Measurements from ENCODE around the gene TEK. TPM values are rescaled to one million over a fixed set of nuclear protein-coding genes. Genes with fewer than 3 reads are reported as not detected.

The TEK gene
- total and polyA plus RNA-seq, 10 of the 15 experiments (the other 5 are each of a cell fraction or from before 2014, with no cell fraction given) = not detected

- no peak for TF ChIP-seq E2F8 (IDR thresholded peaks at IDR 0.05; ENCODE audit: low read depth, partially characterized antibody)
- TF ChIP-seq SIN3A (IDR thresholded peaks at IDR 0.05; ENCODE audit: low read depth, low read length) = no peak
- TF ChIP-seq JUNB (IDR thresholded peaks at IDR 0.05) = no peak
- TF ChIP-seq MLLT1 (IDR thresholded peaks at IDR 0.05) = no peak
- TF ChIP-seq NFIC (IDR thresholded peaks at IDR 0.05; ENCODE audit: low read depth, low read length) = no peak
- no peak for TF ChIP-seq FOS (IDR thresholded peaks at IDR 0.05; ENCODE audit: borderline replicate concordance, extremely low read depth, insufficient read length)
These were observed 48.1 kb downstream of the TEK start (continued) for GRCh38 chr9:27157097-27157496.

GRCh38 chr9:27157736-27158135, 48.7 kb downstream of the TEK start:
- no peak overlapping the region for H3K4me3 ChIP-seq
- no peak overlapping the region for H3K4me2 ChIP-seq (ENCODE audit: control insufficient read depth, insufficient read depth)
- ChIA-PET SMC1A (ENCODE audit: uncharacterized antibody, unreplicated experiment) (no interaction called here), RAD21 (ENCODE audit: unreplicated experiment) (no interaction called here), POLR2A (no interaction called here), CTCF (interaction anchor here (0.6 kb wide), 3 partner anchors 11 to 34 kb away, joined by 3 read pairs; no protein-coding TSS in a partner anchor)
- no peak overlapping the region for H3K9ac ChIP-seq (ENCODE audit: control insufficient read depth, insufficient read depth, low read length)
- WGBS (ENCODE audit: insufficient coverage, insufficient replicate concordance, low lambda C conversion rate, missing lambda C conversion rate) = 34% methylated on average over 6 of the region's 6 CpGs
- FAIRE-seq (no peak), DNase-seq (ENCODE audit: low read depth, low spot score) (no peak), ATAC-seq (no peak)
- H3K36me3 ChIP-seq (ENCODE audit: control insufficient read depth in 2 of 2, insufficient read depth in 2 of 2, low read length in 1 of 2) = no peaks in the 10 kb centered on the region
- no peaks in the 10 kb centered on the region for H3K4me1 ChIP-seq (ENCODE audit: control insufficient read depth, insufficient read depth, low read length)
- no peak overlapping the region for H3K27ac ChIP-seq (ENCODE audit: control insufficient read depth, insufficient read depth)
- no peak overlapping the region for H2AFZ ChIP-seq (ENCODE audit: control insufficient read depth, low read depth, low read length)
- no peaks in the 10 kb centered on the region for H3K79me2 ChIP-seq (ENCODE audit: control insufficient read depth, insufficient read depth, low read length)
- intact Hi-C loops (cut with micrococcal nuclease; ENCODE audit: unreplicated experiment) (no loop called here), in situ Hi-C loops (cut with MboI) (no loop called here)
- no peaks in the 10 kb centered on the region for H3K27me3 ChIP-seq (replicated peaks in 1 of 2; ENCODE audit: control insufficient read depth in 2 of 2, insufficient read depth in 2 of 2, low read length in 1 of 2)
- no TSS peak for BruUV-seq (replicated peaks)
- no peaks in the 10 kb centered on the region for H4K20me1 ChIP-seq (ENCODE audit: control insufficient read depth, insufficient read depth)
- H3K9me3 ChIP-seq (replicated peaks; ENCODE audit: control insufficient read depth, insufficient read depth, low read length) = no peaks in the 10 kb centered on the region
- no peak for TF ChIP-seq KDM1A (IDR thresholded peaks at IDR 0.05; ENCODE audit: borderline replicate concordance)
- no peak for TF ChIP-seq PML (IDR thresholded peaks at IDR 0.05; ENCODE audit: low read length)
- TF ChIP-seq SMAD1 (IDR thresholded peaks at IDR 0.05; ENCODE audit: low read depth, partially characterized antibody) = no peak
- no peak for TF ChIP-seq MTA2 (IDR thresholded peaks at IDR 0.05; ENCODE audit: low read depth)
- TF ChIP-seq GABPA (IDR thresholded peaks at IDR 0.05; ENCODE audit: low read depth) = no peak
- no peak for TF ChIP-seq NFYA (IDR thresholded peaks at IDR 0.05; ENCODE audit: borderline replicate concordance, low read depth, low read length)
- no peak for TF ChIP-seq BCL11A (IDR thresholded peaks at IDR 0.05; ENCODE audit: low read depth, low read length)
- no peak for TF ChIP-seq ZNF687 (IDR thresholded peaks at IDR 0.05)
- TF ChIP-seq TCF12 (IDR thresholded peaks at IDR 0.05; ENCODE audit: low read depth, low read length) = no peak
- no peak for TF ChIP-seq ZNF384 (IDR thresholded peaks at IDR 0.05; ENCODE audit: borderline replicate concordance, low read depth, low read length)
- TF ChIP-seq NR2F1 (conservative IDR thresholded peaks at IDR 0.05) = no peak
- TF ChIP-seq MXI1 (IDR thresholded peaks at IDR 0.05; ENCODE audit: low read depth, low read length) = no peak

Measured in GM12878 (cell line).